ENCODE data around the gene TTC39A.

TTC39A gene

DNA sequence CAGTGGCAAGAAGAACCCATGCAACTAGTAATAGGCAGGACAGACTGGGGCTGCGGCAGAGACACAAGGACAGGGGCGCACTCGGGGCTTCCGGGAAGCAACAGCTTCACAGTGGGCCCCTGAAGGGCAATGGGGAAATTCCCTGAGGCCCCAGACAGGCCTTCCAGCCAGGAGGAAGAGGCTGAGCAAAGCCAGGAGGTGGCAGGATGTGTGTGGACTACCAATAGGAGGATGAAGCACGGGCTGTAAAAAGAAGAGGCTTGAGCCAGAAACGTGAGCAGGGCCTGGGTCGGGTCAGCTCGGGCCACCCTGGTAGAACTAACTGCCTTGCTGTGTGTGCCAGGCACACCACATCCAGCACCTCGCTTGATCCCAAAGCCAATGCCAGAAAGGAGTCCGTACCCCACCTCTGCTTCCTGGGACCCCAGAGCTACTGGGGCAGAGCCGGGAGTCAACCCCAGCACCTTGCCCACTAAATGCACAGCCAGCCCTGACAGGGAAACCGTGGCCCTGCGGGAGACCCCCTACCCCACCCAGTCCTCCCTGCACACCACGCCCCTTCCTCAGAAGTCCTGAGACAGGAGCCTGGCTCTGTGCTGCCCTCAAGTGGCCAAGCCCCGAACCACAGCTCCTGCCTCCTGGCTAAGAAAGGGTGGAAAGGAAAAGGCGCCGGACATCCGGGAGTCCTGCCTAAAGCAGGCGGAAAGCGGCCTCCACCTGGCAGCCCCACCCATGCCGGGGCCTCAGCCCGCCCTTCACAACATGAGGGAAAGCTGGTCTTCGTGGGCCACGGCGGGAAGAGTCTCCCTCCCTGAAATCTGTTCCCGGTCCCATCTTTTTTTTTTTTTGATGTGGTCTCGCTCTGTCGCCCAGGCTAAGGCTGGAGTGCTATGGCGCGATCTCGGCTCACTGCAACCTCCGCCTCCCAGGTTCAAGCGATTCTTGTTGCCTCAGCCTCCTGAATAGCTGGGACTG is 33.7 kb downstream of the TTC39A start:
- DNase-seq: peak; percentile 61

DNA sequence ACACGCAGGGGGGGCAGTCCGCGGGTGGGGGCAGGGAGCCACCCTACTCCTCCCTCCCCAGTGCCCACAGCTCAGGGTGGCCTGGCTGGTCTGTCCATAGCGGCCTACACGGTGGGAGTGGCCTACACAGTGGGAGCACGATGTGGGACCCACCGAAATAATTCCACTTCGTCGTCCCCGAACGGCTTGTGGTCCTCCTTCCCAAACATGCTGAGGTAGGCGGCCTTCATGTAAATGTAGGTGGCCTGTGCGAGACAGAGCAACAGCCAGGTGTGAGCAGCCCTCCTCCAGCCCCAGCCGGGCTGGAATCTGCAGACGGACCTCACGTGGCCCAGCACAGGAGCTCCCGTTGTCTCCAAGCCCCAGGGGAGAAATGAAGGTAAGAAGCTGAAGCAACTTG is 34.4 kb downstream of the TTC39A start:
- DNase-seq: no peak

DNA sequence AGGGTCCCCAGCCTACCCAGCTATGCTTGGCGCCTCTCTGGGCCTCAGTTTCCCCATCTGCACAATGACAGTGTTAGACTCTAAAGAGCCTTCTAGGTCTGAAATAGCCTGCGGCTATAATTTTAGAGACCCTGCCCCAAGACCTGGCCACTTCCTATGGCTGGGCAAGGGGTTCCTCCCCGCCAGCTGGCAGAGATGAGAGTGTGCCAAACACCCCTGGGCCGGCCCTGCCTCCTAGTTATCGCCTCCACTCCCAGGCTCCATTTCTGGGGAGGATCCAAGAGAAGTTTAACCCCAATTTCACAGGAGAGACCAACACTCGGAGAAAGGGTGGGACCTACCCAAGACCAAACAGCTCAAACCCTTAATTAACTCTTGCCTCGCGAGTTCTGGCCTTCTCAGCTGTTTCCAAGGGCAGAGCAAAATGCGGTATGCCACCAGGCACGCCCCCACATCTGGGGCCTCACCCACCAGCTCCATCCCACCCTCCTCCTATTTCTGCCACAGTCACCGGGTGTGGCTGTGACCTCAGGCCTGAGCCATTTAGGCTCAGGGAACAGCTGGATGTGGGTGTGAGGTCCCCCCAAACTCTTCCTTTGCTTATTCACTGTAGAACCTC is 35.7 kb downstream of the TTC39A start:
- DNase-seq: no peak

DNA sequence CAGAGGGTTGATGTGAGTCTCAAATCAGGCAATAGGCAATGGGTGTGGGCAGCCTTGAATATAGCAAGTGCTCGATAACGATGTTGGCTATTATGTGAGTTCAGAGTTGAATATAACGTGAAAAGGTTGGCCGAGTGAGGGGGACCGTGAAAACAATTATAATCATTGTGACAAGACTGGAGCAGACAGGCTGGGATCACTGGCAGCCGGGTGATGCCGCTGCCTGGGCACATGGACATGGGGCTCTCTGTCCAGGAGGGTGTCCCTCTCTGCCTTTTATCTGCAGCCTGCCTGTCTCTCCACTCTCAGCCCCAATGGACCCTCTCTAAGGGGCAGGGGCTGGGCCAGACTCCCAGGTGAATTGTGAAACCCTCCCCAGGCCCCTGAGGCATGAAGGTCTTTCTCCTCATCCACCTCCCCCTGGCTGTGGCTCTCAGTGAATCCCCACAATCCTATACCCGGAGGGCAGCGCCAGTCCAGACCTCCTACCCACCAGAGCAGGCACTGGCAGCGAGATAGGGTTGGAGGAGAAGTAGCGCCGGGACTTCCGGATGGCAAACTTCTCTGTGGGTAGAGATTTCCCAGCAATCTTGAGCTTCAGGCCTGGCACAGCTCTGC is 36.4 kb downstream of the TTC39A start:
- no peak for DNase-seq

DNA sequence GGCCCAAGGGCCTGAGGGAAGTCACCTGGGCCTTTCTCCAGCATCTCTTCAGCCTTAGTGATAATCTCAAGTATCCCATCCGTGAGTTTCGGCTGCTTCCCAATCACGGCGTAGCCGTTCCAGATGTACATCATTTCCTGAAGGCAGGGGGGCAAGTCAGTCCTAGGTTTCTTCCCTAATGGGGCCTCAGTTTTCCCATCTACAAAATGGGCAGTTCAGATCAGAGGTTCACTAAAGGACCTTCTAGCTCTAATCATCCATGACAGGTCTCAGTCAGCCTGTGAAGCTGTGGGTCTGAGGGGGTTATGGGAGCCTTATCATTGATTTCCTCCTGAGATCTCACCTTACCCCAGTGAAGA is 39.9 kb downstream of the TTC39A start:
- no peak for DNase-seq

DNA sequence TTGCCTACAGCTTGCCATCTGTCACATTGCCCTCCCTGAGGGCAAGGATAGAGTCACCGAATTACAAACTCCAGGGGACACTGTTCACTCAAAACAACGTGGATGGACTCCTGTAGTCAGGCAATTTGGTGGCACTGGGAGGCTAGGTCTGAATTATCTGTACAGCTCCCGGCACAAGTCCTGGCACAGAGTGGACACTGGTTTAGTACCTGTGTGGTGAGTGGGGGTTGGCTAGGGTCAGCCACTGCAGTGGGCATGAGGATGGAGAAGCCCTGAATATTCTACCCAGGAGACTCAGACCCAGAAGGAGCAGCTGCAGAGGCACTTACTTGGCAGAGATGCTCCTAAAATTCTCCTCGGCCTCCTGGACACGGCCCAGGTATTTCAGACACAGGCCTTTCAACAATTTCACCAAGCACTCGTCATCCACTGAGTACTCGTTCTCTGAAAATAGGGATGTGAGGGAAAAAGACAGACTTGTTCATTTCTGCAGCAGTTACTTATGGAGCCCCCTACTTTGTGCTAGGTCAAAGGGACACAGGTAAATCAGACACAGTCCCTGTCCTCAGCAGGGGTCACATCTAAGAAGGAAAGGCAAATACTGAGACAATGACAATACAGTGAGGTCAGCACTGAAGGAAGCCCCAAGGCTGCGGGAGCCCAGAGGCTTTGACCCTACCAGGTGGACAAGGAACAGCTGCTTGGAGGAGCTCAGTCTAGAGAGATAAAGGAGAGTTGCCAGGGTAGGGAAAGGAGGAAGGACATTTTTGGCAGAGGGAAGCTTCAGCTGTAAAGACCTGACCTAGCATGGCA is 40.5 kb downstream of the TTC39A start:
- DNase-seq: no peak

DNA sequence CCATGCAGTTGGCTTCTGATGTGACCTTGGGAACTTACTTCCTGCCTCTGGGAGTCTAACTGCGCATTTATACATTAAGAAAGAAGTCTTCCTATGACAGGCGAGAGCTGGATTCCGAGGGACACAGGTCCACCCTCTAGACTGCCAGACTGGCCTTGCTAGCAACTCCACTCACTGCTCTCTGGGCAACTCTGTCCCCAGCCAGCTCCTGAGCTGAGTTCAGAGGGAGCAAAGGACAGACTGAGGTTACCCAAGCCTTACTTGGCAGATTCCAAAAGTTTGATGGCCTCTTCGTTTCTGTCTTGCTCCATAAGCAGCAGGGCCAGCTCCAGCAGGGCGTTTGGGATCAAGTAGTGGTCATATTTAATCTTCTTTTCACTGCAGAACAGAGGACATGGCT is 41.8 kb downstream of the TTC39A start:
- DNase-seq: no peak

DNA sequence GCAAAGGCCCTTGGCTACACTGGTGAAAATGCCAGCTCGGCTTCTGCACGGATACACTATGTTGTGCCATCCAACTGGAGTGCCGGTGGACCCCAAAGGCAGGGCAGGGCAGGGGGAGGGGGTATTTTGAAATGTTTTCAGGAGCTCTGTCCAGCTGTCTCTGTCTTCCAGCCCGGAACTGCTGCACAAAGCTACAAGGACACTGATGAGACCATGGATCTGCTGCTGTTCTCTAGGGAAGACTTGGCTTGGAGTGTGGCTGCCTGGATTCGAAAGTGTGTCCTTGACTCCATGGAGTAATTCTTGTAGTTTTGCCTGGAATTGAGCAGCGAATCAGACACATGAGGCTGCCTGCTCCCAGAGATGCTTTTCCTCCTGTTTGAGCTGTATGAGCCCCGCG is 42.4 kb downstream of the TTC39A start:
- no peak for DNase-seq

DNA sequence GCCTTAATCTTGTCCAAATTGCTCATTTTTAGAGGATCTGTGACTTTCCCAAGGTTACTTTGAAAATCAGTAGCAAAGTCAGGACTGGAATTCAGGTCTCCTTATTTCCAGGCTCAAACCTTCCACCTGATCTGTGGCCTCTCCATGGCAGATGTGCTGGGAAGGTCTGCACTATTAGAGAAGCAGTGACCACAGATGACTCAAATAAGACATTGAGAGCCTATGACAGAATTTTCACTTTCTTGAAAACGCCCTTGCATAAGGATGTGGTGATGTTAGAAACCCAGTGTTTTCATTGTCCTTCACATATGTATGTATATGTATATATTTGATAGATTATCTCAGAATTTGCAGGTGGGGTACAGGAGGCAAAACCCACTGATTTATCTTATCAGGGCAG is 45.3 kb downstream of the TTC39A start:
- no peak for DNase-seq

DNA sequence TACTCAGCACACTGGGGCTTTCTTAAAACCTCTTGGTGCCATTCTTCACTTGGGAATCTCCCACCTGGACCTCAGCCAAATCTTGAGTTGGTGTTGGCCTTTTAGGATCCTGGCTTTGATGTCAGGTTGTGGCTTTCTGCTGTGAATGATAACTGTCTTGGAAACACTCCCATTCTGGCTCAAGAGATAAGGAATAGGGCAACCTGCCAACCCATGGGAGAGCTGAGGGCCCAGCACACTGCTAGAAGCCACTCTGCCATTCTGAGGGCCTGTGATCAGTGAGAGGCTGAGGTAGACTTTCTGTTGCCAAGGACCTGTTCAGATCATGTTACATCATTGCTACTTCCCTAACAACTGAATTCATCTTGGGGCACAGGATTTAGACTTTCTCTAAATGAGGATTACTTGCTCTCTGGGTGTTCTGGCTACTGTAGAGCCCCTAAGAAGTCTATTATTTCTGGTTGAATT is 45.8 kb downstream of the TTC39A start:
- DNase-seq: no peak

DNA sequence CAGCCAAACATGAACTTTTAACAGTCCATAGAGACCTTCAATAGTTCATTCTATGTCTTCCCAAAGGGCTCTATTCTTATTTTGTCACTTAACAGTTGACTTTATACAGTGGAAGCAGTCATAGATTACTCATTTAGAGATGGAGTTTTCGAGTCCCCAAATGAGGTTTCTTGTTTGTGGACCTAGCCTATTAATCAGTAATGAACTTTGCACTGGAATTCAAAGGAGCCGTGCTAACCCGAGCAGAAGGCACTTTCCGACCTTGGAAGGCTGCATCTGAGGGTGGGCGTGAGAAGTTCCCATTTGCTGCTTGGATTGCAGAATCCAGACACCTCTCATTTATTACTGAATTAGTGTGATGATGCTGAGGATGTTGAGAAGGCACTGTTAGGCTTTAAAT is 46.4 kb downstream of the TTC39A start:
- DNase-seq: no peak

DNA sequence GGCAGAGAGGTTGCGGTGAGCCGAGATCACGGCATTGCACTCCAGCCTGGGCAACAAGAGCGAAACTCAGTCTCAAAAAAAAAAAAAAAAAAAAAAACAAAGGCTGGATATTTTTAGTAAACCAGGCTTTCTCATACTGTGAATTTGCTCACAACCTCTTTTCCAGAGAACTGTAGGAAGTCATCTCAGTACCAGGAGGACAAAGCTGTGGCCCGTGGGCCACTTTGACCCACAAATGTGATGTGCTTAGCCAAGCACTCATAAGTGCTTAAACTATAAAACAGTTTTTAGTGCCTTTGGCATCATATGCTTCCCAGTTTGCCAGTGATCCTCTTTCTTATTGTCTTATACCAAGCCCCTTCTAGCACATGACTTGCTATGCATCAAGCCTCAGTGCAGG is 47.8 kb downstream of the TTC39A start:
- no peak for DNase-seq

DNA sequence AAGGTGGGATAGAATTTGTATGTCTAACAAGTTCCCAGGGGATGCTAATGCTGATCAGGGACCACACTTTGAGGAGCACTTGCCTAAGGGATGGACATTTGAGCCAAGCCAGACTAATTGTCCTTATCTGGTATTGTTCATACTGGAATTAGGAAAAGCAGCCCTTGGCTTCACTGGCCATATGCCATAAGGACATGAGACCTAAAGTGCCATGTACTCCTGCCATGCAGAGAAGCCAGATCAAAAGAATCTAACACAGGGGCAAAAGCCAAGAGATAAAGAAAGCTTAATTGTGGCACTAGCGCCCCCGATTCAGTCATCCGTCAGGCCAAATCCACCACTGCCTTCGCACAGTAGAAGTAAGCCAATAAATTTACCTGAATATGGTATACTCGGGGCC is 48.6 kb downstream of the TTC39A start:
- no peak for DNase-seq

DNA sequence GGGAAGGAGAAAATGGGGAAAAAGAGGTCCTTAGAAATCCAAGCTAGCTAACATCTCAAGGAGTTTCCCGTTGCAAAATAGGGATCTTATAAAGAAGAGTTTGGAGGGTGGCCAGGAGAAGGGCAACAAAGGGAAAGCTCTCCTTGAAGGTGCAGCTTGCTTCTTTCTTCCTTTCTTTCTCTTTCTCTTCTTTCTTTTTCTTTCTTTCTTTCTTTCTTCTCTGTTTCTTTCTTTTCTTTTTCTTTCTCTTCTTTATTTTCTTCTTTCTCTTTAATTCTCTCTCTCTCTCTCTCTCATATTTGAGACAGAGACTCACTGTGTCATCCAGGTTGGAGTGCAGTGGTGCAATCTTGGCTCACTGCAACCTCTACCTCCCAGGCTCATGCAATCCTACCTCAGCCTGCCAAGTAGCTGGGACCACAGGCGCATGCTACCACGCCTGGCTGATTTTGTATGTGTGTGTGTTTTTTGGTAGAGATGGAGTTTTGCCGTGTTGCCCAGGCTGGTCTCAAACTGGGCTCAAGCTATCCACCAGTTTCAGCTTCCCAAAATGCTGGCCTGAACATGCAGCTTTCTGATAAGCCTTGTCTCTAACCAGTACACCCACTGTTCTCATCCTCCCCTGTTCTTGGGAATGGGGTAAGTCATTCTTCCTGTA is 49.9 kb downstream of the TTC39A start:
- no peak for DNase-seq

DNA sequence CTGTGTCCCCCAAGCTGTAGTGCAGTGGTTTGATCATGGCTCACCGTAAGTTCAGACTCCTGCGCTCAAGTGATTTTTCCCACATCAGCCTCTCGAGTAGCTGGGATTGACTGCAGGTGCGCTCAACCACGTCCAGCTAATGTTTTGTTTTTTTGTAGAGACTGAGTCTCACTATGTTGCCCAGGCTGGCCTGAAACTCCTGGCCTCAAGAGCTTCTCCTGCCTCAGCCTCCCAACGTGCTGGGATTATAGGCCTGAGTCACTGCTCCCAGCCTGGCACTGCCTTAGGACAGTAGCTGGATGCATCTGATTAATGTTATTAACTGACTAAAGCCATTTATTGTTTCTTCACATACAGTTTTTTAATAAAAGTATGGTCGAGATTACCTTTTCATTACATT is 54.1 kb downstream of the TTC39A start:
- no peak for DNase-seq

DNA sequence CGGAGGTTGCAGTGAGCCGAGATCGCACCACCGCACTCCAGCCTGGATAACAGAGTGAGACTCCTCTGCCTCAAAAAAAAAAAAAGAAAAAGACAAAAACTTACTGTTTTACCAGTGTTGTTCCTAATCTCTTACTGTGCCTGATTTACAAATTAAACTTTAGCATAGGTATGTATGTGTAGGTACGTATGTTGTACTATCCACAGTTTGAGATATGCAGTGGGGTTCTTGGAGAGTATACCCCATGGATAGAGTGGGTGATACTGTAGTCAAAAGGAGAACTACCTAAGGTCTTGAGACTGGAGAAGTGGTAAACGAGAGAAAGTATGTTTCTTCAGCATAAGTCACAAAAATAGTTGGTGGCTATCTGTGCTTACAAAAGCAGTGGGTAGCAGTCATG is 55.7 kb downstream of the TTC39A start:
- no peak for DNase-seq

DNA sequence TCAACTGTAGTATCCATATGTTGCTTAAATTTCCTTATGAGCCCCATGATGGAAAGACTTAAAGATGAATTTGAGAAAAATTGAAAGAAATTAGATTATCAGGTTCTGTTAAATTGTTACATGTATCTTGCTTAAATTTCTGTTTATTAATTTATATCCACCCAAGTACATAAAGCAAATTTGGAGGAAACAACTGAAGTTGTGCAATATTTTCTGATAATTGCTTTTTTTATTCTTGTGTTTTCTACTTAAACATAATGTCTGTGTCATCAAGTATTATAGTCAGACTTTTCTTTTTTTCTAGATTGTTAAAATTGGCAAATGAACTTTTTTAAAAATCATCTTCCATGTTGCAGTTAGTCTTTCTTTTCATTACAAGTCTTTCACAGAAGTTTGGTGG is 57.4 kb downstream of the TTC39A start:
- no peak for DNase-seq

DNA sequence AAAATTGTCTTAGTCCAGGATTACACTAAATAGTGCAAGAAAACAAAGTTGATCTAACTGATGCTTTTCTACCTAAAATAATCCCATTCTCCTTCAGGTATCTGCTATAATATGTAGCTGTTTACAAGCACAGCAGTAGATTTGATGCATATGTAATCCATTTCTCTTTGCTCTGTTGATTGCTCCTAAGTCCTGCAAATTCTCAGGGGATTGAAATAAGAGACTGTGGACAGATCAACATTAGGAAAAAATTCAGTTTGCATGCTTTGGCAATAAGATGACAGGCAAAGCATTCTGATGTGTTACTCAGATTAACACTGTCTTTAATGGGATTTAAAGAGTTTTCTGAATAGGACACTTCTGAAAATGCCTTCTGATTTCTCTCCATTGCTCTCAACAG is 59.6 kb downstream of the TTC39A start:
- DNase-seq: no peak

DNA sequence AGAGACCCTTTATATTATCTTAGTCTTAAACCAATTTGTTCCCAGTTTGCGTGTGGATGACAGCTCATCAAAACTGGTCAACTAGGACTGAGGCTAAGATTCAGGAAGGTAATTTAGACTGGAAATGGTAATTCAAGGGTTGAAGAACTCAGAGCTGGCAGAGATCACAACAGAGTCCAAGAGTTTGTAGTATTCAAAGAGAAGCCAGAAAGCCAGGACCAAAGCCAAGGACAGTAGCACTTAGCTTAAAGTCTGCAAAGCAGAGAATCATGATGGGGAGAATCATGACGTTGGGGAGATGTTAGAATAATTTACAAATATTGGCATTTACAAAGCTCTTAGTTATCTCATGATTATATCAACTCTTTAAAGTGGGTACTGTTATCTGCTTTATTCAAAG is 61.7 kb downstream of the TTC39A start:
- no peak for DNase-seq

DNA sequence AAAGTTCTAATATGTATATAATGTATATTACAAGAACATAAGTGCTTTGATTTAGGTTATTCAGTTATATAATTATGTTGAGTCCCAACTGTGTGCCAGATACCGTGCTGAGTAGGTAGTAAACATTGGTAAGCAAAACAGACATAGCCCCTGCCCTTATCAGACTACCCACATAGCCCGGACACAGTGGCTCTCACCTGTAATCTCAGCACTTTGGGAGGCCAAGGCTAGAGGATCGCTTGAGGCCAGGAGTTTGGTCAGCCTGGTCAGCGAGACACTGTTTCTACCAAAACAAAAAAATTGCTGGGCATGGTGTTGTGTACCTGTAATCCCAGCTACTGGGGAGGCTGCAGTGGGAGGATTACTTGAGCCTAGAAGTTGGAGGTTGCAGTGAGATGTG is 63.6 kb downstream of the TTC39A start:
- DNase-seq: no peak

DNA sequence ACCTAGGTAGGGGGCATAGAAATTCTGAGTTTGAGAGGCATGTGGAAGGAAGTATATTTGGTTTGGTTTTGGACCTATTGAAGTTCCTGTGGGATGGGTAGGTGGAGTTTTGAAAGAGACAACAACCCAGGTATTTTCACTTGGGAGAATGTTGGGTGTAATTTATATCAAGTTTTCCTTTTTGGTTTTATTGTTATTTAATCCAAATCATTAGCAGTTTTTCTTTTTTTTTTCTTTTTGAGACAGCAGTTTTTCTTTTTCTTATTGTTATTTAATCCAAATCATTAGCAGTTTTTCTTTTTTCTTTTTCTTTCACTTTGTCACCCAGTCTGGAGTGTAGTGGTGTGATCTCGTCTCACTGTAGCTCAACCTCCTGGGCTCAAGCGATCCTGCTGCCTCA is 64.2 kb downstream of the TTC39A start:
- DNase-seq: no peak

DNA sequence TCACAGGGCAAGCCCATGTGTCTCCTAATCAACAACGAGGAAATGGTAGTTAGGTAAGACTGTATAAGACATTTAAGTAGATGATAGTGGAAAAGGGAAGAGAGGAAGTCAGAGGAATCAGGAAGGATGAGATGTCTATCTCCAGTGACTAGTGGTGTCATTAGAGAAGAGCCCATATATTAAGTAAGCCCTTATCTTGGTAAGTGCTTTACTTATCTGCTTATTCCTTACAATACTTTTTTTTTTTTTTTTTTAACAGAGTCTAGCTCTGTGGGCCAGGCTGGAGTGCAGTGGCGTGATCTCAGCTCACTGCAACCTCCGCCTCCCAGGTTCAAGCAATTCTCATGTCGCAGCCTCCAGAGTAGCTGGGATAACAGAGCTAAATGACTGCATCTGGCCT is 64.7 kb downstream of the TTC39A start:
- DNase-seq: no peak

DNA sequence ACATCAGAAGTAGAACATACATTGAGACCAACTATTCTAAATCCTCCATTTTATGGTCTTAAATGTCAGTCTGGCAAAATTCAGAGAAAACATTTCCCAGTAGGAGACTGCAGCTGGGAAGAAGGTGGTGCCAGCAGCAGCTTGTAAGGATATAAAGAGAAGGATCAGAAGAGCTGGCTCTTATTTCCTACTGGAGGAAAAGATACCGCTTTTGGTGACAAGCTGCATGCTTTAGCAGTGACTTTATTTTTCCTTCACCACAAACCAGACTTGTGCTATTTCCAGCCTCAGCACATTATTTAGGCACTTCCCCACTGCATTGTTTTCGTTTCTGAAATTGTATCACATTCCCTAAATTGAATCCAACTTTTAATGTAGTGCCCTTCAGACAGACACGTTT is 65.9 kb downstream of the TTC39A start:
- DNase-seq: peak; percentile 8

Measured in GDM1 (cell line).